Astrocyte of the hippocampus (primary cell): ENCODE results near the gene MYO16.
A peak's percentile ranks its signal among the peaks of the same experiment; 100 is the strongest.
"Not testable (repeated sequence)": the region's sequence is repeated elsewhere in the genome, so short reads cannot be mapped to it uniquely, and the experiment has no call there.

ENCODE experiments used
- DNase-seq: peaks from one replicate; pipeline ENCODE4 v3.0.0; 2011; ENCODE audit warnings: low read depth, low spot score

MYO16 gene

DNA sequence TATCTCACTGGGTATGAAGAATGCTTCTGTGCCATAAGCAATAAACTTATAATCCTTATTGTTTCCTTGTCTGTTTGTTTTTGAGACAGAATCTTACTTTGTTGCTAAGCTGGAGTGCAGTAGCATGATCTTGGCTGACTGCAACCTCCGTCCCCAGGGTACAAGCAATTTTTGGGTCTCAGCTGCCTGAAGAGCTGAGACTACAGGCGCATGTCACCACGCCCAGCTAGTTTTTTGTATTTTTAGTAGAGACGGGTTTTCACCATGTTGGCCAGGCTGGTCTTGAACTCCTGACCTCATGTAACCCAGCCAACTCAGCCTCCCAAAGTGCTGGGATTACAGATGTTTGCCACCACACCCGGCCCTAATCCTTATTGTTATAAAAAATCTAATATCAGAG, 112.5 kb downstream of the MYO16 start:
- no peak for DNase-seq

DNA sequence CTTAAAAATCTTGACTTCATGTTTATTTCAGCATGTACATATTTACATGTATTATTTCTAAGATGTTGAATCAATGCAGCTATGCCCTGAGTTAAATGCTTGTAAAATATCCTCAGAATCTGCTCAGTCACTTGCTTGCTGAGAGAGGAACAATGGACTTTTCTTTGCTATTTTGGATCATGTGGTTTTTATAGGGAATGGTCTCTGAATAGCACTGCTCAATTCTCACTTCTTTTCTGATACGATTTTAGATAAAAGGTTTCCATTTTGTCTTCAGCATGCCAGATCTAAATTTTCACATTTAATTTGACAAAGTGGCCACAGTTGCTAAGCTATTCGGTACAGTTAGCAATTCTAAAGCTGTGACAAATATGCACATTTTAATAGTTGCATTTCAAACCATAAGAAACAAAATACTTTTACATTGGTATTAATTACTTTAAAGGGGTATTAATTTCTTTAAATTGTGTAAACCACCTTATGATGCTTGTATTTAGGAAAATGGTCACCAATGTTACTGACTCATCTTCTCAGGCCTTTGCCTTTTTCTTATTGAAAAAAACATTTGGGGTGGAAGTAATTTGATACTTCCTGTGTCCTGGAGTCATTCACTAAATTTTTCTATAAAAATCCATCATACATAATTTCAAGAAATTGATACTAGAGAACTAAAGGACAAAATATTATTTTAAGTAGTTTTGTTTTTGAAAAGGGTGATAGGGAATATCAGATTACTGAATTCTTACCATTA, 113.5 kb downstream of the MYO16 start:
- DNase-seq, result no peak

- no peak for DNase-seq
Observed at GRCh38 chr13:108743522-108743921, 114.1 kb downstream of the MYO16 start.

DNA sequence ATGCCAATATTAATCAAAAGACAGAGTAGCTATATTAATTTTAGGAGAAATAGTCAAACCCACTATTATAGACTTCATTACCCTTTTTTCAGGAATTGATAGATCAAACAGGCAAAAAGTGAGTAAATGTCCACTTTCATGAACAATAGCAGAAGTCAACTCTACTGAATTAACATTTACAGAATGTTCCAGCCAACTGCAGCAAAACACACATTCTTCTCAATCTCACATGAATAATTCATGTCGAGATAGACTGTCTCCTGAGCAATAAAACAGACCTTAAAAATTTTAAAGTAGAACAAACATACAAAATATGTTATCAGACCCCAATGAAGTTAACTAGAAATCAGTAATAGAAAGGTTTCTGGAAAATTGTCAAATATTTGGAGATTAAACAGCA, 118.4 kb downstream of the MYO16 start:
- DNase-seq, result no peak

GRCh38 chr13:108752276-108752675, 122.9 kb downstream of the MYO16 start:
- DNase-seq, result no peak

GRCh38 chr13:108755083-108755482, 125.7 kb downstream of the MYO16 start:
- no peak for DNase-seq

DNA sequence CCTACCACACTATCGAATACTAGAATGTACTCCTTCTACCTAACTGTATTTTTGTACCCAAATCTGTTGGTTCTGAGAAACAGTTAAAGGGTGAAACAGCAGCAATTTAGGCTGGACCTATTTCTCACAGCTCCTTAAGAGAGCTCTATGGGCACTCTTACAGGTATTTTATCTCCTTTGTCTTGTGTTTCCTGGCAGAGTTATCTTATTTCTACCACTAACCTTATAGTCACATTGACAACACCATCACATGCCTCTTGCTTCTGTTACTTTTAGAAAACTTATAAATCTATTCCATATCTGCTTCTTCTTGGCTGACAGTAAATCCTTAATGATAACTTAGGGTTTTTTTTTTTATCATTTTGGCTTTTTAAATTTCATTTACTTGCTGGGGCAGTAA, 130.7 kb downstream of the MYO16 start:
- no peak for DNase-seq

GRCh38 chr13:108760541-108760940, 131.1 kb downstream of the MYO16 start:
- no peak for DNase-seq

GRCh38 chr13:108768035-108768434, 138.6 kb downstream of the MYO16 start:
- DNase-seq, result no peak

DNA sequence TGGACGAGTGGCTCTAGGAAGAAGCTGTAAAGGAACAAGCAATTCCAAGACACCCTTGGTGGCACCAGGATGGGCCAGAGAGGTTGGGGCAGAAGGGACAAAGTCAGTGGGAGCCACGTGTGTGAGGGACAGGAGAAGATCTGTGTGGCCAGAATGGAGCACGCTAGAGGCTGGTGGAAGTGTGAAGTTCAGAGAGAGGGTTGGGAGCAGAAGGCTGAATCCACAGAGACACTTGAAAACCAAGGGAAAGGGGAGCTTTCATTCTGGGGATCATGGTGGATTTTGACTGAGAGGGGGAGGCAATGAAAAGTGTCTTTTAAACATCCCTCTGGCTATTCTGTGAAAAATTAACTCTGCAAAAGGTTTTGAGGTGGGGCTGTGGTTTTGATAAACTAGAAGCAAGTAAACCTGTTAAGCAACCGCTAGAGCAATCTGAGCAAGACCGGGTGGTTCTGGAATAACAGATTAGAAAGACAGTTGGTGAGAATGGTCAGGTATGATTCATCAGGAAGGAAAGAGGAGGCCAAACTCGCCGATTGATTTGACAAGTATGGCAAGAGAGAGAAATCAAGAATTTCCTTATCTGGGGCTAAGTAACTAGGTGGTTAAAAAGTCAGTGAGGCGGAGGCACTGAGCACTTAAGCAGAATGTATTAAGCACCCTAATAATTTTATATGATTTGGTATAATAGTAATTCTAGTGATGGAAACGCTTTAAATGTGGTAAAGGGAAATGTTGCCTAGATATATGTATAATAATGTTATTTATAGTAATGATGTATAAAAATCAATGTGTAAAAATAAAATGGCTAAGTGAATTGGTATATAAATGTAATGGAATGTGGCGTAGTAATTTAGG, 140.0 kb downstream of the MYO16 start:
- peak; percentile 37 for DNase-seq

- no peak for DNase-seq
Observed at GRCh38 chr13:108775597-108775996, 146.2 kb downstream of the MYO16 start.

DNA sequence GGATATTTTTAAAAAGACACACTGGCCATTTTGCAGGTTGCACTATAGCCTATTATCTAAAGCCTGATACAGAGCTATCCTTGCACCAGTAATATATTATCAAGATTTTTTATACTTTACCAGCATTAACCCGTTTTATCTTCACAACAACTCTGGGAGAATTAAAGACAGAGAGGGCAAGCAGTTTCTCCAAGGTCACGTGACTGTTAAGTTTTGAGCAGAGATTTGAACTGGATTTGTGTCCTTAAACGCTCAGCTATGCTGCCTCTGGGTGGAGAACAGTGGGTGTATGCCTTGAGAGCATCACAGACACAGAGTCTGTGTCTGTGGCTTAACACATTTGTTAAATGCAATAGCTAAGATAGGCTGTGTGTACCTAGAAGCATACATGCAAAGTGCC, 147.2 kb downstream of the MYO16 start:
- DNase-seq, result no peak

- DNase-seq, result peak; percentile 79
Observed at GRCh38 chr13:108777421-108778420, 148.3 kb downstream of the MYO16 start.

- no peak for DNase-seq
Observed at GRCh38 chr13:108779308-108779707, 149.9 kb downstream of the MYO16 start.

- no peak for DNase-seq
Observed at GRCh38 chr13:108780706-108781105, 151.3 kb downstream of the MYO16 start.

GRCh38 chr13:108781312-108781711, 151.9 kb downstream of the MYO16 start:
- no peak for DNase-seq

DNA sequence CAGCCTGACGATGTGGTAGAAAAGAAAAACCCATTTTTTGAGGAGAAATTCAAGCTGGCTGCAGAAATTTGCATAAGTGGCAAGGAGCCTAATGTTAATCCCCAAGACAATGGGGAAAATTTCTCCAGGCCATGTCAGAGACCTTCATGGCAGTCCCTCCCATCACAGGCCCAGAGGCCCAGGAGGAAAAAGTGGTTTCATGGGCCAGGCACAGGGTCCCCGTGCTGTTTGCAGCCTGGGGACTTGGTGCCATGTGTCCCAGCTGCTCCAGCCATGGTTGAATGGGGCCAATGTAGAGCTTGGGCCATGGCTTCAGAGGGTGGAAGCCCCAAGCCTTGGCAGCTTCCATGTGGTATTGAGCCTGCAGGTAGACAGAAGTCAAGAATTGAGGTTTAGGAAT, 153.1 kb downstream of the MYO16 start:
- not testable (repeated sequence) for DNase-seq

DNA sequence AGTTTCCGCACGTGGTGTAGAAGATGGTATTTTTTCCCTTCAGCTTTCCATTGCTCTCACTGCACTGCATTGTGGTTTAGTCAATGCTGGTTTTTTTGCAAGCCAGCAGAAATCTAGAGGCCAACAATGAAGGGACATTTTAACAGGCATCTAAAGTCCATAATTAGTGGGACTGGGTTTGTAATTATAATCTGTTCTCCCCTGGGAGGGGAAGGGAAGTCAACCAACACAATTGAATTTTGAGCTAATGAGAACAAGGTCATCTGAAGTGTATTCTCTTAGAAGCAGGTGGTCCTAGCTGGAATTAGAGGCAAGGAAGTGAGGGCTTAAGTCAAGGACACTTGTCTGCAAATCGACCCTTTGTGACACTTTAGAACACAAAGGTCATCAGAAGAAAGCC, 156.4 kb downstream of the MYO16 start:
- no peak for DNase-seq

DNA sequence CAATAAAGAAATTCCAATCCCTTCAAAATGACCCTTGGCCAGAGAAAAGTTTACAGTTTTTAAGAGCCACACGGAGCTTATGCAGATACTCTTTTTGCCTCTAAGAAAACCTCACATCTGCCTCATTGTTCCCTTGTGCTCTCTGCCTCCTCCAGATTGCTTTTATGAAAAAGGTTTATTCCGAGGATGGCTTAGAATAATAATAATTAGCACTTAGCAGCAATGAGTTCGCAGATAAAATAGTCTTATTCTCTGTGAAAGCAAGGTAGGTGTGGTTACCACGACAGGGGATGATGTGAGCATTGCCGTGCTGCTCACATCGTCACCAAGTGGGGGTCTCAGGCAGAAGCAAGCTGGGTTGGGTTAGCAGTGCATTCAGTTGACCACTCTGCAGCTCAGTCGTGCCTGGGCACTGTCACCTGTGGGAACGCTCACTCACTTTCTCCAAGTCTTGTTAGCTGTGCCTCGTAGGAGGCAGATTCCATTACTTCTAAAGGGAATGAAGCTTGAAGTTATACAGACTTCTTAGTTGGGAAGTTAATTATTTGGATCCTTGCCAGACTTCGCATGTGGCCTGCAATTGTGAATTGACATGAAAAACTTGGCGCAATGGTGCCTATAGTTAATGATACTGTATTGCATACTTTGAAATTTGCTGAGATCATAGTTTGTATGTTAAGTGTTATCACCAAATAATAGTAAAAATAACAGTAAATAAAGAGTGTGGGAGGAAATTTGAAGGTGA, 157.2 kb downstream of the MYO16 start:
- DNase-seq, result no peak

DNA sequence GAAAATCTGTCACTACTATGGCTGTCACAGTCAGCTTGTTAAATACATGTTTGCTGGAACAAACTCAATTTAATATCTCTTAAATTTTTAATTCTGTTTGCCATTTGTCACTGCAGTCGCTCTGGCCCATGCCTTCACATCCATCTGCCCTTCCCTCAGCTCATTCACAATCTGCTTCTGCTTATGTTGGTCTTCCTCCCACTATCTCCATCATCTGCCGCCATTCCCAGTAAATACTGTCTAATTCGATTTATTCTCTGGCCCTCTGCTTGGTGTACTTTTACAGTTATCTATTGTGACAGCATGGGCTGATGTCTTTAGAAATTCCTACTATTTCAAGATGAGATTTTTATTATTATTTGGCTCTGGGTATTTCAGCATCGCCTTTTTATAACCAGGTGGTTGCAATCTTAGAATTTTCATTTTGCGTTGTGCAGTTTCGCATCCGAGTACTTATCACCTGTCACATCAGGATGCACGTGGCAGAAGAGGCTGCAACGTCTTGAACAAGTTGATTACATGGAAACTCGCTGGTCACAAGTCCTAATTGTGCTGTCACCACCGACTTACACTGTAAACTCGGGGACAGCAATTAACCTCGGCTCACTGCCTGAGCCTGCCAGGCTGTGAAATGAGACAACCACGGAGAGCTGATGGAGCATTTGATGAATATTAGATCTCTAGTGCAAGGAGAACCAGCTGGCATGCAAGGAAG, 158.4 kb downstream of the MYO16 start:
- DNase-seq, result peak; percentile 5
